Activated naive CD8-positive, alpha-beta T cell treated with anti-CD3 and anti-CD28 coated beads, Interleukin-2, amount 50 U/mL, for 24 hours (primary cell): ENCODE results near the gene CCR3.
"Not testable (repeated sequence)": the region's sequence is repeated elsewhere in the genome, so short reads cannot be mapped to it uniquely, and the experiment has no call there.

ENCODE experiments used
- ATAC-seq: fragments of 150-1000 bp; cut with Tn5 transposase; one replicate; pipeline ENCODE4 v1.10.0; 2021
- DNase-seq: peaks from one replicate; pipeline ENCODE4 v3.0.0; 2021
- H3K27ac Mint-ChIP-seq: one replicate; pipeline ENCODE4 v1.8.0; 2021; ENCODE audit warnings: mild to moderate bottlenecking, mixed read lengths
- H3K27me3 Mint-ChIP-seq: one replicate; pipeline ENCODE4 v1.8.0; 2021; ENCODE audit warnings: mixed read lengths
- H3K36me3 Mint-ChIP-seq: one replicate; pipeline ENCODE4 v1.8.0; 2021; ENCODE audit warnings: low read depth, mixed read lengths
- H3K4me1 Mint-ChIP-seq: one replicate; pipeline ENCODE4 v1.8.0; 2021; ENCODE audit warnings: mixed read lengths
- H3K4me3 Mint-ChIP-seq: one replicate; pipeline ENCODE4 v1.8.0; 2021; ENCODE audit warnings: mild to moderate bottlenecking, moderate library complexity, mixed read lengths
- H3K9me3 Mint-ChIP-seq: one replicate; pipeline ENCODE4 v1.8.0; 2021; ENCODE audit warnings: mixed read lengths

CCR3 gene

DNA sequence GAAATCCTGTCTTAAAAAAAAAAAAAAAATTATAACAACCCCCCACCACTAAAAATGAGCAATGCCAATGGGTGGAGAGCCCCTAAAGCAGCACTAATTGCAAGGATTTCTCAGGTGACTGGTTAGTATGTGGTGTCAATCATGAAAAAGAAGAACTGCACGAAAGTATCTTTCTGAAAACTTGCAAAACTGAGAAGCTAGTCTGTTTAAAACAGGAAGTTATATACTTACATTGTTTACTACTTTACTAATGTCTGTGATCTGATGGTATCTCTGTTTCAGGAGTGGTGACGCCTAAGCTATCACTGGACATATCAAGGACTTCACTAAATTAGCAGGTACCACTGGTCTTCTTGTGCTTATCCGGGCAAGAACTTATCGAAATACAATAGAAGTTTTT is at the start of gene CCR3:
CCR3 (plus strand) TSS at position 341 of the 400 bp plus-strand sequence. CDS start 22,699 bp downstream, outside the sequence.
- Mint-ChIP-seq H3K9me3 (no peaks in the 10 kb centered on the region), H3K4me3 (no peak within 1 kb of the TSS), H3K4me1 (no peaks in the 10 kb centered on the region), H3K27me3 (peaks cover 7% of the 10 kb centered on the region), H3K27ac (no peak within 1 kb of the TSS), H3K36me3 (no peaks in the 10 kb centered on the region)
- no peak for DNase-seq
- ATAC-seq: no peak

GRCh38 chr3:46192939-46193338 is 49.3 kb upstream of the CCR3 start:
- no peaks in the 10 kb centered on the region for H3K36me3 Mint-ChIP-seq
- no peak overlapping the region for H3K4me3 Mint-ChIP-seq
- no peak overlapping the region for H3K27ac Mint-ChIP-seq
- H3K27me3 Mint-ChIP-seq: peaks cover 14% of the 10 kb centered on the region
- peaks cover 5% of the 10 kb centered on the region for H3K4me1 Mint-ChIP-seq
- peaks cover 26% of the 10 kb centered on the region for H3K9me3 Mint-ChIP-seq
- DNase-seq (no peak), ATAC-seq (no peak)

GRCh38 chr3:46193436-46193835 is 48.8 kb upstream of the CCR3 start:
- no peak for DNase-seq
- H3K27ac Mint-ChIP-seq: no peak overlapping the region
- no peaks in the 10 kb centered on the region for H3K36me3 Mint-ChIP-seq
- peaks cover 2% of the 10 kb centered on the region for H3K4me1 Mint-ChIP-seq
- peaks cover 11% of the 10 kb centered on the region for H3K27me3 Mint-ChIP-seq
- ATAC-seq: no peak
- peaks cover 26% of the 10 kb centered on the region for H3K9me3 Mint-ChIP-seq
- no peak overlapping the region for H3K4me3 Mint-ChIP-seq

- no peaks in the 10 kb centered on the region for H3K36me3 Mint-ChIP-seq
- H3K9me3 Mint-ChIP-seq: peaks cover 26% of the 10 kb centered on the region
- no peak for ATAC-seq
- no peak overlapping the region for H3K27ac Mint-ChIP-seq
- no peak for DNase-seq
- H3K4me1 Mint-ChIP-seq: peaks cover 2% of the 10 kb centered on the region
- peaks cover 11% of the 10 kb centered on the region for H3K27me3 Mint-ChIP-seq
- H3K4me3 Mint-ChIP-seq: no peak overlapping the region
Measured at GRCh38 chr3:46194868-46195553, 47.2 kb upstream of the CCR3 start.

DNA sequence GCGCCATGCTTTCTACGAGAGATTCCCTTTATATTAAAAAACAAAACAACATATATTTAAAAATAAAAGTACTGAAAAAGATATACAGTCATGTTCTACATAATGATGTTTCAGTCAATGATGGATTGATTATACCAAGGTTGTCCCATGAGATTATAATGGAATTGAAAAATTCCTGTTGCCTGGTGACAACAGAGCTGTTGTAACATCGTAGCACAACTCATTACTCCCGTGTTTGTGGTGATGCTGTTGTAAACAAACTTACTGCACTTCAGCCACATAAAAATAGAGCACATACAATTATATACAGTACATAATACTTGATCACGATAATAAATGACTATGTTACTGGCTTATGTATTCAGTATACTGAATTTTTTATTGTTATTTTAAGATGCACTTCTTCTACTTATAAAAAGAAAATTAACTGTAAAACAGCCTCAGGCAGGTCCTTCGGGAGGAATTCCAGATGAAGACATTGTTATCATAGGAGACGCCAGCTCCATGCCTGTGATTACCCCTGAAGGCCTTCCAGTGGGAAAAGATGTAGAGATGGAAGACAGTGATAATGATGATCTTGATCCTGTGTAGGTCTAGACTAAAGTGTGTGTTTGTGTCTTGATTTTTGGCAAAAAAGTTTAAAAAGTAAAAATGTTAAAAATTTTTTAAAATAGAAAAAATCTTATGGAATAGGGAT is 45.9 kb upstream of the CCR3 start:
- H3K9me3 Mint-ChIP-seq: peaks cover 26% of the 10 kb centered on the region
- DNase-seq (no peak), ATAC-seq (no peak)
- no peak overlapping the region for H3K4me3 Mint-ChIP-seq
- no peaks in the 10 kb centered on the region for H3K36me3 Mint-ChIP-seq
- H3K27ac Mint-ChIP-seq: no peak overlapping the region
- peaks cover 8% of the 10 kb centered on the region for H3K27me3 Mint-ChIP-seq
- peaks cover 2% of the 10 kb centered on the region for H3K4me1 Mint-ChIP-seq

- H3K9me3 Mint-ChIP-seq: peaks cover 2% of the 10 kb centered on the region
- ATAC-seq (no peak), DNase-seq (no peak)
- H3K4me1 Mint-ChIP-seq: no peaks in the 10 kb centered on the region
- no peaks in the 10 kb centered on the region for H3K36me3 Mint-ChIP-seq
- H3K27me3 Mint-ChIP-seq: no peaks in the 10 kb centered on the region
- H3K27ac Mint-ChIP-seq: no peak overlapping the region
- no peak overlapping the region for H3K4me3 Mint-ChIP-seq
Measured at GRCh38 chr3:46200211-46200610, 42.0 kb upstream of the CCR3 start.

GRCh38 chr3:46200790-46201189 is 41.5 kb upstream of the CCR3 start:
- Mint-ChIP-seq H3K4me1 (no peaks in the 10 kb centered on the region), H3K4me3 (no peak overlapping the region)
- DNase-seq: no peak

GRCh38 chr3:46202535-46202934 is 39.7 kb upstream of the CCR3 start:
- no peak overlapping the region for H3K27ac Mint-ChIP-seq
- no peak for ATAC-seq
- no peak for DNase-seq
- no peaks in the 10 kb centered on the region for H3K9me3 Mint-ChIP-seq
- no peaks in the 10 kb centered on the region for H3K27me3 Mint-ChIP-seq
- H3K4me1 Mint-ChIP-seq: peaks cover 5% of the 10 kb centered on the region
- H3K4me3 Mint-ChIP-seq: no peak overlapping the region
- H3K36me3 Mint-ChIP-seq: no peaks in the 10 kb centered on the region

More at GRCh38 chr3:46200790-46201189, 41.5 kb upstream of the CCR3 start:
- ATAC-seq: no peak
- Mint-ChIP-seq H3K27ac (no peak overlapping the region), H3K9me3 (no peaks in the 10 kb centered on the region), H3K27me3 (no peaks in the 10 kb centered on the region), H3K36me3 (no peaks in the 10 kb centered on the region)

DNA sequence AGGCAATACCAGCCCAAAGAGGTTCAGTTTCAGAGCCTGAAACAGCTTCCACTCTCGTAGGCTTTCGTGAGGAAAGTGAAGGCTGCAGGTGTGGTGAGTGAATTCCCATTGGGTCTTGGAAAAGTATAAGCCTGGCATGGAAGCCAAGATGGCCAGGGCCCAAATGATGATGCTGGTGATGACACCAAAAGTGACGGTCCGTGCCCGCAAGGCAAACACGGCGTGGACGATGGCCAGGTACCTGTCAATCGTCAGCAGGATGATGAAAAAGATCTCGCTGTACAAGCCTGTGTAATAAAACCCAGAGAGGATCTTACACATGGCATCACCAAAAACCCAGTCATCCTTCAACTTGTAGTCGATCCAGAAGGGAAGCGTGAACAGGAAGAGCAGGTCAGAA is 38.6 kb upstream of the CCR3 start:
- peaks cover 15% of the 10 kb centered on the region for H3K4me1 Mint-ChIP-seq
- H3K4me3 Mint-ChIP-seq: no peak overlapping the region
- no peaks in the 10 kb centered on the region for H3K36me3 Mint-ChIP-seq
- no peak overlapping the region for H3K27ac Mint-ChIP-seq
- no peaks in the 10 kb centered on the region for H3K27me3 Mint-ChIP-seq
- ATAC-seq (no peak), DNase-seq (no peak)
- no peaks in the 10 kb centered on the region for H3K9me3 Mint-ChIP-seq

- Mint-ChIP-seq H3K27me3 (no peaks in the 10 kb centered on the region), H3K9me3 (no peaks in the 10 kb centered on the region), H3K4me3 (no peak overlapping the region), H3K4me1 (peaks cover 25% of the 10 kb centered on the region), H3K36me3 (no peaks in the 10 kb centered on the region), H3K27ac (no peak overlapping the region)
- no peak for ATAC-seq
- DNase-seq: no peak
Measured at GRCh38 chr3:46205286-46205960, 36.8 kb upstream of the CCR3 start.

- no peaks in the 10 kb centered on the region for H3K36me3 Mint-ChIP-seq
- H3K4me3 Mint-ChIP-seq: no peak overlapping the region
- H3K27ac Mint-ChIP-seq: no peak overlapping the region
- ATAC-seq (no peak), DNase-seq (no peak)
- H3K9me3 Mint-ChIP-seq: no peaks in the 10 kb centered on the region
- H3K27me3 Mint-ChIP-seq: no peaks in the 10 kb centered on the region
- peaks cover 25% of the 10 kb centered on the region for H3K4me1 Mint-ChIP-seq
Measured at GRCh38 chr3:46206282-46207015, 35.8 kb upstream of the CCR3 start.

- not testable (repeated sequence) for H3K9me3 Mint-ChIP-seq, H3K4me3 Mint-ChIP-seq, DNase-seq, ATAC-seq, H3K27me3 Mint-ChIP-seq, H3K36me3 Mint-ChIP-seq, H3K27ac Mint-ChIP-seq
- peaks cover 25% of the 10 kb centered on the region for H3K4me1 Mint-ChIP-seq
Measured at GRCh38 chr3:46207514-46207913, 34.7 kb upstream of the CCR3 start.

GRCh38 chr3:46208167-46208704 is 34.0 kb upstream of the CCR3 start, which contains the start of gene CCR1:
Gene CCR1, minus strand, starts transcription at chr3:46208313. Its CDS starts 4,000 bp downstream, at chr3:46204313.
- Mint-ChIP-seq H3K4me3 (peak within 1 kb of the TSS; percentile 30), H3K9me3 (no peaks in the 10 kb centered on the region), H3K27me3 (no peaks in the 10 kb centered on the region), H3K27ac (peak within 1 kb of the TSS; percentile 52), H3K36me3 (no peaks in the 10 kb centered on the region), H3K4me1 (peaks cover 25% of the 10 kb centered on the region)
- peak; percentile 70 for DNase-seq
- ATAC-seq: peak; percentile 65

DNA sequence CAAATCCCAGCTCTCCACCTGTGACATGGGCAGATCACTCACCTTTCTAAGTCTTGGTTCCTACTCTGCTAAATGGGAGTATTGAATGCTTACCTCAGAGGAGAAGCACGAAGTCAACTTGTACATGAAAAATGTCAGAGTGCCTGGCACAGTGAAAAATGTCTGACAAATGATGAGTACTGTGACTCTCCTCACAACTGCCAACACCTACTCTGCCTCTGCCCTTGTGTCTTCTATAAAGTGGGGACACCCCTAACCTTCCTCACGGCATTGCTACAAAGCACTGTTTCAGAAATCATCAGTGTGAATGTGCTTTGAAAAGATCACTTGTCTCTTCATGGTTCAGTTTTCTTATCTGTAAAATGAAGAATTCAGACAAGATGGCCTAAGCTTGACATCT is 33.2 kb upstream of the CCR3 start:
- no peak for DNase-seq
- H3K27me3 Mint-ChIP-seq: no peaks in the 10 kb centered on the region
- no peaks in the 10 kb centered on the region for H3K9me3 Mint-ChIP-seq
- peak overlapping the region; percentile 52 for H3K27ac Mint-ChIP-seq
- H3K36me3 Mint-ChIP-seq: no peaks in the 10 kb centered on the region
- no peak overlapping the region for H3K4me3 Mint-ChIP-seq
- no peak for ATAC-seq
- H3K4me1 Mint-ChIP-seq: peaks cover 25% of the 10 kb centered on the region
